COR-L47 (cell line): ENCODE measurements around the gene CFAP61.
"Not testable (repeated sequence)": the region's sequence is repeated elsewhere in the genome, so short reads cannot be mapped to it uniquely, and the experiment has no call there.

ENCODE experiments used
- DNase-seq: peaks from one replicate; lab custom pipeline; 2025; lab: John Stamatoyannopoulos, UW

CFAP61 gene

GRCh38 chr20:20235681-20236080, 183.3 kb downstream of the CFAP61 start:
- no peak for DNase-seq

GRCh38 chr20:20237093-20237959, 185.0 kb downstream of the CFAP61 start:
- DNase-seq: peak; percentile 48

GRCh38 chr20:20241976-20242375, 189.6 kb downstream of the CFAP61 start:
- DNase-seq: peak; percentile 77

GRCh38 chr20:20244384-20244783, 192.1 kb downstream of the CFAP61 start:
- DNase-seq: not testable (repeated sequence)

- no peak for DNase-seq
These were observed 194.8 kb downstream of the CFAP61 start for GRCh38 chr20:20246996-20247633.

GRCh38 chr20:20248620-20249200, 196.4 kb downstream of the CFAP61 start:
- no peak for DNase-seq

GRCh38 chr20:20251317-20251716, 199.0 kb downstream of the CFAP61 start:
- peak; percentile 35 for DNase-seq

- DNase-seq: no peak
These were observed 199.5 kb downstream of the CFAP61 start for GRCh38 chr20:20251836-20252235.

- DNase-seq: no peak
These were observed 200.9 kb downstream of the CFAP61 start for GRCh38 chr20:20253039-20253743.

GRCh38 chr20:20253744-20254330, 201.5 kb downstream of the CFAP61 start:
- DNase-seq: no peak

GRCh38 chr20:20255099-20255498, 202.8 kb downstream of the CFAP61 start:
- no peak for DNase-seq

GRCh38 chr20:20259533-20259932, 207.2 kb downstream of the CFAP61 start:
- no peak for DNase-seq

GRCh38 chr20:20261159-20261558, 208.8 kb downstream of the CFAP61 start:
- no peak for DNase-seq

- no peak for DNase-seq
These were observed 212.9 kb downstream of the CFAP61 start for GRCh38 chr20:20265210-20265609.

GRCh38 chr20:20266552-20266951, 214.2 kb downstream of the CFAP61 start:
- no peak for DNase-seq

GRCh38 chr20:20267685-20268370, 215.5 kb downstream of the CFAP61 start:
- DNase-seq: peak; percentile 92

GRCh38 chr20:20271271-20271670, 218.9 kb downstream of the CFAP61 start:
- DNase-seq: no peak

GRCh38 chr20:20272686-20273085, 220.4 kb downstream of the CFAP61 start:
- no peak for DNase-seq

- no peak for DNase-seq
These were observed 221.0 kb downstream of the CFAP61 start for GRCh38 chr20:20273286-20273685.

GRCh38 chr20:20274821-20275220, 222.5 kb downstream of the CFAP61 start:
- no peak for DNase-seq

- no peak for DNase-seq
These were observed 223.3 kb downstream of the CFAP61 start for GRCh38 chr20:20275636-20276035.
